GM10266 (cell line): Measurements from ENCODE around the gene MNT.

ENCODE experiments used
- DNase-seq: peaks from one replicate; pipeline ENCODE4 v3.0.0; 2012; ENCODE audit errors: extremely low spot score
- CTCF ChIP-seq: IDR thresholded peaks from 2 replicates; pipeline ENCODE4 v1.5.1; 2012; ENCODE audit warnings: mild to moderate bottlenecking, low read depth; ENCODE audit not compliant: control insufficient read depth, insufficient read depth; ENCODE audit errors: missing control alignments

Gene MNT

GRCh38 chr17:2383628-2384167, 17.2 kb downstream of the MNT start:
- no peak for DNase-seq

GRCh38 chr17:2380950-2381649, 19.8 kb downstream of the MNT start:
- no peak for DNase-seq
- no peak for TF ChIP-seq CTCF

More at GRCh38 chr17:2383628-2384167, 17.2 kb downstream of the MNT start:
- no peak for TF ChIP-seq CTCF

GRCh38 chr17:2380226-2380922, 20.5 kb downstream of the MNT start:
- no peak for DNase-seq
- no peak for TF ChIP-seq CTCF

GRCh38 chr17:2379489-2380225, 21.2 kb downstream of the MNT start:
- DNase-seq: no peak
- TF ChIP-seq CTCF: no peak

GRCh38 chr17:2378905-2379304, 22.0 kb downstream of the MNT start:
- no peak for TF ChIP-seq CTCF
- no peak for DNase-seq

GRCh38 chr17:2377659-2378058, 23.2 kb downstream of the MNT start:
- no peak for DNase-seq
- no peak for TF ChIP-seq CTCF
